ENCODE results near the gene CER1.
"Not testable (repeated sequence)": the region's sequence is repeated elsewhere in the genome, so short reads cannot be mapped to it uniquely, and the experiment has no call there.

CER1 gene

GRCh38 chr9:14723301-14723700 is 768 bp upstream of the CER1 start:
- in situ Hi-C loops (cut with HindIII; ENCODE audit: low sequenced_read_pairs) = no loop called here

- in situ Hi-C loops (cut with HindIII; ENCODE audit: low sequenced_read_pairs) = no loop called here
Observed at GRCh38 chr9:14719231-14719923, 3.2 kb downstream of the CER1 start.

- in situ Hi-C loops (cut with HindIII; ENCODE audit: low sequenced_read_pairs) = no loop called here
Observed at GRCh38 chr9:14715102-14715501, 7.4 kb downstream of the CER1 start.

GRCh38 chr9:14713187-14713767 is 9.3 kb downstream of the CER1 start:
- in situ Hi-C loops (cut with HindIII; ENCODE audit: low sequenced_read_pairs) = no loop called here

- in situ Hi-C loops (cut with HindIII; ENCODE audit: low sequenced_read_pairs) = no loop called here
Observed at GRCh38 chr9:14710804-14711203, 11.7 kb downstream of the CER1 start.

- in situ Hi-C loops (cut with HindIII; ENCODE audit: low sequenced_read_pairs) = no loop called here
Observed at GRCh38 chr9:14706530-14707140, 15.9 kb downstream of the CER1 start.

- in situ Hi-C loops (cut with HindIII; ENCODE audit: low sequenced_read_pairs) = no loop called here
Observed at GRCh38 chr9:14705079-14705478, 17.5 kb downstream of the CER1 start.

GRCh38 chr9:14704281-14704680 is 18.3 kb downstream of the CER1 start:
- in situ Hi-C loops (cut with HindIII; ENCODE audit: low sequenced_read_pairs) = no loop called here

- in situ Hi-C loops (cut with HindIII; ENCODE audit: low sequenced_read_pairs) = no loop called here
Observed at GRCh38 chr9:14702200-14702720, 20.3 kb downstream of the CER1 start.

- in situ Hi-C loops (cut with HindIII; ENCODE audit: low sequenced_read_pairs) = no loop called here
Observed at GRCh38 chr9:14693251-14693861, 29.2 kb downstream of the CER1 start, which contains the start of gene ZDHHC21. Gene ZDHHC21 (minus strand): TSS chr9:14693432. CDS start chr9:14674340, 19,092 bp downstream.

- in situ Hi-C loops (cut with HindIII; ENCODE audit: low sequenced_read_pairs) = no loop called here
Observed at GRCh38 chr9:14692470-14693250, 29.9 kb downstream of the CER1 start.

- in situ Hi-C loops (cut with HindIII; ENCODE audit: low sequenced_read_pairs) = no loop called here
Observed at GRCh38 chr9:14690948-14691730, 31.4 kb downstream of the CER1 start.

- in situ Hi-C loops (cut with HindIII; ENCODE audit: low sequenced_read_pairs) = no loop called here
Observed at GRCh38 chr9:14687042-14687719, 35.4 kb downstream of the CER1 start.

GRCh38 chr9:14686168-14686567 is 36.4 kb downstream of the CER1 start:
- in situ Hi-C loops (cut with HindIII; ENCODE audit: low sequenced_read_pairs) = no loop called here

- in situ Hi-C loops (cut with HindIII; ENCODE audit: low sequenced_read_pairs) = not testable (repeated sequence)
Observed at GRCh38 chr9:14682616-14683015, 39.9 kb downstream of the CER1 start.

GRCh38 chr9:14678776-14679175 is 43.8 kb downstream of the CER1 start:
- in situ Hi-C loops (cut with HindIII; ENCODE audit: low sequenced_read_pairs) = no loop called here

GRCh38 chr9:14677872-14678271 is 44.7 kb downstream of the CER1 start:
- in situ Hi-C loops (cut with HindIII; ENCODE audit: low sequenced_read_pairs) = no loop called here

GRCh38 chr9:14677396-14677795 is 45.1 kb downstream of the CER1 start:
- in situ Hi-C loops (cut with HindIII; ENCODE audit: low sequenced_read_pairs) = no loop called here

- in situ Hi-C loops (cut with HindIII; ENCODE audit: low sequenced_read_pairs) = no loop called here
Observed at GRCh38 chr9:14674630-14675029, 47.9 kb downstream of the CER1 start.
